Naive B cell (primary cell): ENCODE data around the gene MAML2. TPM values are rescaled to one million over a fixed set of nuclear protein-coding genes. Genes with fewer than 3 reads are reported as not detected.

Experiments
- ATAC-seq, 2 donors: fragments of 150-1000 bp; cut with Tn5 transposase; 2 replicates each; pipeline ENCODE4 v1.10.0; 2021; ENCODE audit warnings: low read depth in 2 of 2, mild to moderate bottlenecking in 2 of 2, moderate library complexity in 2 of 2
- DNase-seq: peaks from one replicate; pipeline ENCODE4 v3.0.0; 2022
- H3K27ac Mint-ChIP-seq, 6 donors: one replicate each; pipeline ENCODE4 v1.8.0; 2020 to 2022; ENCODE audit warnings: mild to moderate bottlenecking in 6 of 6, mixed read lengths in 6 of 6, moderate library complexity in 5 of 6, inconsistent platforms in 2 of 6
- H3K27me3 Mint-ChIP-seq, 3 donors: one replicate each; pipeline ENCODE4 v1.8.0; 2021 to 2022; ENCODE audit warnings: mixed read lengths in 3 of 3, mild to moderate bottlenecking in 1 of 3
- H3K36me3 Mint-ChIP-seq, 2 donors: one replicate each; pipeline ENCODE4 v1.8.0; 2020 to 2022; ENCODE audit warnings: mixed read lengths in 2 of 2, inconsistent platforms in 1 of 2, mild to moderate bottlenecking in 1 of 2
- H3K4me1 Mint-ChIP-seq, 3 donors: one replicate each; pipeline ENCODE4 v1.8.0; 2020 to 2022; ENCODE audit warnings: mixed read lengths in 3 of 3, inconsistent platforms in 1 of 3, mild to moderate bottlenecking in 1 of 3, moderate library complexity in 1 of 3
- H3K4me3 Mint-ChIP-seq, 8 donors: one replicate each; pipeline ENCODE4 v1.8.0; 2020 to 2022; ENCODE audit warnings: mild to moderate bottlenecking in 8 of 8, mixed read lengths in 8 of 8, moderate library complexity in 8 of 8, inconsistent platforms in 2 of 8
- H3K9me3 Mint-ChIP-seq, 7 donors: one replicate each; pipeline ENCODE4 v1.8.0; 2020 to 2022; ENCODE audit warnings: mixed read lengths in 7 of 7, mild to moderate bottlenecking in 5 of 7, inconsistent platforms in 2 of 7, moderate library complexity in 1 of 7
- polyA plus RNA-seq, 6 donors: library from polyadenylated mRNA; unstranded; fragments of 300-500 nt; fragmentation: Illumina TruSeq; gene quantifications; one replicate each; pipeline ENCODE4 v1.2.3, GENCODE V29; 2021; ENCODE audit warnings: low read depth in 6 of 6

Gene MAML2
- polyA plus RNA-seq, 6 donors from 2014 or later = 0.06 to 9.0 (median 3.5) TPM

- H3K9me3 Mint-ChIP-seq = no peaks in the 10 kb centered on the region
- H3K27me3 Mint-ChIP-seq = no peaks in the 10 kb centered on the region
- DNase-seq = no peak
- peaks cover 0 to 5% of the 10 kb centered on the region in 2 donors for H3K36me3 Mint-ChIP-seq
- H3K27ac Mint-ChIP-seq = peak overlapping the region; percentile 67 to 92 (median 85)
- peaks cover 53 to 76% (median 71%) of the 10 kb centered on the region in 3 donors for H3K4me1 Mint-ChIP-seq
- peak; percentile 72 to 73 for ATAC-seq
- H3K4me3 Mint-ChIP-seq = peak overlapping the region; percentile 14 to 86 (median 70)
These were observed 135.2 kb downstream of the MAML2 start for GRCh38 chr11:96207459-96208449.

- H3K4me3 Mint-ChIP-seq = peak overlapping the region in 6 of 8 donors; percentile 14 to 86 (median 62)
- no peaks in the 10 kb centered on the region for H3K9me3 Mint-ChIP-seq
- ATAC-seq (peak; percentile 40 to 50), DNase-seq (no peak)
- H3K27ac Mint-ChIP-seq = peak overlapping the region in 5 of 6 donors; percentile 65 to 92 (median 82)
- peaks cover 48 to 73% (median 70%) of the 10 kb centered on the region in 3 donors for H3K4me1 Mint-ChIP-seq
- peaks cover 0 to 5% of the 10 kb centered on the region in 2 donors for H3K36me3 Mint-ChIP-seq
- no peaks in the 10 kb centered on the region for H3K27me3 Mint-ChIP-seq
These were observed 136.0 kb downstream of the MAML2 start for GRCh38 chr11:96206955-96207354.

GRCh38 chr11:96205460-96205809 lies 137.6 kb downstream of the MAML2 start:
- no peak for ATAC-seq

GRCh38 chr11:96204721-96205459 lies 138.1 kb downstream of the MAML2 start:
- H3K9me3 Mint-ChIP-seq = no peaks in the 10 kb centered on the region
- no peak for ATAC-seq
- H3K36me3 Mint-ChIP-seq = peaks cover 0 to 5% of the 10 kb centered on the region in 2 donors
- no peaks in the 10 kb centered on the region for H3K27me3 Mint-ChIP-seq
- DNase-seq = no peak
- peak overlapping the region in 1 of 8 donors; percentile 2 for H3K4me3 Mint-ChIP-seq
- H3K27ac Mint-ChIP-seq = peak overlapping the region in 4 of 6 donors; percentile 24 to 54 (median 39)
- H3K4me1 Mint-ChIP-seq = peaks cover 50 to 72% (median 63%) of the 10 kb centered on the region in 3 donors

More at GRCh38 chr11:96205460-96205809, 137.6 kb downstream of the MAML2 start:
- Mint-ChIP-seq H3K27me3 (no peaks in the 10 kb centered on the region), H3K36me3 (peaks cover 0 to 5% of the 10 kb centered on the region in 2 donors), H3K4me1 (peaks cover 47 to 67% (median 63%) of the 10 kb centered on the region in 3 donors), H3K4me3 (no peak overlapping the region), H3K27ac (peak overlapping the region in 3 of 6 donors; percentile 15 to 74 (median 73)), H3K9me3 (no peaks in the 10 kb centered on the region)
- DNase-seq = no peak

- DNase-seq (no peak), ATAC-seq (no peak)
- Mint-ChIP-seq H3K36me3 (peaks cover 0 to 8% of the 10 kb centered on the region in 2 donors), H3K27ac (peak overlapping the region in 2 of 6 donors; percentile 31 to 54), H3K9me3 (no peaks in the 10 kb centered on the region), H3K27me3 (no peaks in the 10 kb centered on the region), H3K4me3 (peak overlapping the region in 1 of 8 donors; percentile 2), H3K4me1 (peaks cover 55 to 77% (median 66%) of the 10 kb centered on the region in 3 donors)
These were observed 138.7 kb downstream of the MAML2 start for GRCh38 chr11:96204366-96204659.

- peak overlapping the region in 4 of 6 donors; percentile 26 to 65 (median 44) for H3K27ac Mint-ChIP-seq
These were observed 139.2 kb downstream of the MAML2 start for GRCh38 chr11:96203567-96204365.

GRCh38 chr11:96200243-96200642 lies 142.8 kb downstream of the MAML2 start:
- Mint-ChIP-seq H3K36me3 (peaks cover 0 to 5% of the 10 kb centered on the region in 2 donors), H3K9me3 (no peaks in the 10 kb centered on the region), H3K4me1 (peaks cover 56 to 75% (median 65%) of the 10 kb centered on the region in 3 donors), H3K27me3 (no peaks in the 10 kb centered on the region), H3K27ac (peak overlapping the region in 3 of 6 donors; percentile 38 to 77 (median 39)), H3K4me3 (no peak overlapping the region)
- ATAC-seq (no peak), DNase-seq (no peak)

More at GRCh38 chr11:96203567-96204365, 139.2 kb downstream of the MAML2 start:
- H3K9me3 Mint-ChIP-seq = no peaks in the 10 kb centered on the region
- H3K4me3 Mint-ChIP-seq = peak overlapping the region in 3 of 8 donors; percentile 2 to 22 (median 21)
- H3K27me3 Mint-ChIP-seq = no peaks in the 10 kb centered on the region
- peaks cover 53 to 75% (median 61%) of the 10 kb centered on the region in 3 donors for H3K4me1 Mint-ChIP-seq
- no peak for DNase-seq
- no peak for ATAC-seq
- H3K36me3 Mint-ChIP-seq = peaks cover 0 to 10% of the 10 kb centered on the region in 2 donors

- Mint-ChIP-seq H3K4me3 (peak overlapping the region in 1 of 8 donors; percentile 15), H3K36me3 (peaks cover 0 to 5% of the 10 kb centered on the region in 2 donors), H3K27ac (peak overlapping the region in 4 of 6 donors; percentile 32 to 87 (median 46)), H3K9me3 (no peaks in the 10 kb centered on the region), H3K4me1 (peaks cover 59 to 75% (median 65%) of the 10 kb centered on the region in 3 donors), H3K27me3 (no peaks in the 10 kb centered on the region)
- ATAC-seq = no peak
- no peak for DNase-seq
These were observed 143.4 kb downstream of the MAML2 start for GRCh38 chr11:96199563-96200025.

- Mint-ChIP-seq H3K4me3 (peak overlapping the region in 6 of 8 donors; percentile 1 to 75 (median 46)), H3K27me3 (no peaks in the 10 kb centered on the region), H3K36me3 (peaks cover 0 to 5% of the 10 kb centered on the region in 2 donors), H3K27ac (peak overlapping the region; percentile 42 to 93 (median 84)), H3K4me1 (peaks cover 58 to 78% (median 65%) of the 10 kb centered on the region in 3 donors), H3K9me3 (no peaks in the 10 kb centered on the region)
- ATAC-seq (peak; percentile 88 to 92), DNase-seq (peak; percentile 50)
These were observed 144.9 kb downstream of the MAML2 start for GRCh38 chr11:96197801-96198701.

- H3K27ac Mint-ChIP-seq = peak overlapping the region in 4 of 6 donors; percentile 44 to 93 (median 88)
- no peak for ATAC-seq
- no peaks in the 10 kb centered on the region for H3K27me3 Mint-ChIP-seq
- peaks cover 59 to 81% (median 61%) of the 10 kb centered on the region in 3 donors for H3K4me1 Mint-ChIP-seq
- H3K36me3 Mint-ChIP-seq = peaks cover 0 to 5% of the 10 kb centered on the region in 2 donors
- H3K4me3 Mint-ChIP-seq = peak overlapping the region in 4 of 8 donors; percentile 37 to 75 (median 62)
- DNase-seq = no peak
- no peaks in the 10 kb centered on the region for H3K9me3 Mint-ChIP-seq
These were observed 145.9 kb downstream of the MAML2 start for GRCh38 chr11:96197103-96197502.

- ATAC-seq (no peak), DNase-seq (no peak)
- H3K27ac Mint-ChIP-seq = peak overlapping the region in 3 of 6 donors; percentile 15 to 69 (median 62)
- peaks cover 64 to 84% (median 66%) of the 10 kb centered on the region in 3 donors for H3K4me1 Mint-ChIP-seq
- no peaks in the 10 kb centered on the region for H3K27me3 Mint-ChIP-seq
- H3K9me3 Mint-ChIP-seq = no peaks in the 10 kb centered on the region
- H3K36me3 Mint-ChIP-seq = peaks cover 0 to 5% of the 10 kb centered on the region in 2 donors
- H3K4me3 Mint-ChIP-seq = no peak overlapping the region
These were observed 146.8 kb downstream of the MAML2 start for GRCh38 chr11:96196181-96196662.
